Endodermal cell (in vitro differentiated cells): ENCODE results near the gene ACO2. TPM values are rescaled to one million over a fixed set of nuclear protein-coding genes. Genes with fewer than 3 reads are reported as not detected.

ENCODE experiments used
- DNase-seq: peaks from one replicate; pipeline ENCODE4 v3.0.0-alpha.2; 2017
- H3K27ac ChIP-seq: 2 replicates; pipeline ENCODE4 v1.5.1; 2013; ENCODE audit warnings: mild to moderate bottlenecking, low read depth, low read length, moderate library complexity
- H3K27me3 ChIP-seq: 2 replicates; pipeline ENCODE4 v1.6.1; 2013; ENCODE audit warnings: mild to moderate bottlenecking, low read length, moderate library complexity; ENCODE audit not compliant: insufficient read depth, control insufficient read depth, poor library complexity, severe bottlenecking
- H3K36me3 ChIP-seq: 2 replicates; pipeline ENCODE4 v1.7.0; 2013; ENCODE audit warnings: mild to moderate bottlenecking, low read length, moderate library complexity; ENCODE audit not compliant: control insufficient read depth, insufficient read depth
- H3K4me1 ChIP-seq: one replicate; pipeline ENCODE4 v1.7.0; 2013; ENCODE audit warnings: low read length; ENCODE audit not compliant: control insufficient read depth, insufficient read depth
- H3K4me3 ChIP-seq: 2 replicates; pipeline ENCODE4 v1.5.1; 2013; ENCODE audit warnings: mild to moderate bottlenecking, low read length, moderate library complexity
- H3K9ac ChIP-seq: 2 replicates; pipeline ENCODE4 v1.6.1; 2013; ENCODE audit warnings: mild to moderate bottlenecking, low read length, moderate library complexity; ENCODE audit not compliant: poor library complexity, severe bottlenecking; ENCODE audit errors: extremely low read depth
- H3K9me3 ChIP-seq: 2 replicates; pipeline ENCODE4 v1.6.1; 2013; ENCODE audit warnings: mild to moderate bottlenecking, low read length, moderate library complexity; ENCODE audit not compliant: control insufficient read depth
- H3K27ac Mint-ChIP-seq: 2 replicates; pipeline ENCODE4 v1.8.0; 2020; ENCODE audit warnings: mixed read lengths
- H3K27me3 Mint-ChIP-seq: 2 replicates; pipeline ENCODE4 v1.8.0; 2021; ENCODE audit warnings: mild to moderate bottlenecking, mixed read lengths; ENCODE audit not compliant: insufficient read depth
- H3K36me3 Mint-ChIP-seq: 2 replicates; pipeline ENCODE4 v1.8.0; 2020; ENCODE audit warnings: low read depth, mixed read lengths
- H3K4me1 Mint-ChIP-seq: 2 replicates; pipeline ENCODE4 v1.8.0; 2020; ENCODE audit warnings: mixed read lengths
- H3K4me3 Mint-ChIP-seq: 2 replicates; pipeline ENCODE4 v1.8.0; 2020; ENCODE audit warnings: mild to moderate bottlenecking, moderate library complexity, mixed read lengths
- H3K9me3 Mint-ChIP-seq: 2 replicates; pipeline ENCODE4 v1.8.0; 2020; ENCODE audit warnings: mild to moderate bottlenecking, mixed read lengths
- CTCF ChIP-seq: fragments of 200-600 bp; sonication (generic); conservative IDR thresholded peaks from 2 replicates; pipeline ENCODE4 v1.5.0; 2021; ENCODE audit warnings: antibody characterized with exemption, mild to moderate bottlenecking
- WGBS, 2 experiments: methylation state at CpG; one replicate each; pipeline versions ENCODE4 v1.1.5 to v1.1.7; 2013; ENCODE audit warnings: missing lambda C conversion rate in 2 of 2, mixed read lengths in 1 of 2; ENCODE audit not compliant: insufficient coverage in 1 of 2, insufficient read length in 1 of 2; 5-methylcytosine and 5-hydroxymethylcytosine counted together
- total RNA-seq, 2 donors: library from RNA; stranded (reverse); fragmentation: NEBNext Ultra II Directional in 1 of 2; extraction: Animal tissue kit (Norgen Biotek cat#: 25700) in 1 of 2; gene quantifications; 2 replicates in 1 of 2; 3 replicates in 1 of 2; pipeline ENCODE4 v1.2.1, GENCODE V29; 2021

Gene ACO2
- total RNA-seq, 2 donors from 2014 or later, result 69.0 to 82.3 TPM

- Mint-ChIP-seq H3K27me3 (no peaks in the 10 kb centered on the region), H3K4me1 (peaks cover 4% of the 10 kb centered on the region), H3K4me3 (no peak overlapping the region), H3K9me3 (no peaks in the 10 kb centered on the region), H3K27ac (no peak overlapping the region), H3K36me3 (peaks cover 39% of the 10 kb centered on the region)
- peaks cover 33% of the 10 kb centered on the region for H3K36me3 ChIP-seq
- 89 to 100% methylated on average over 2 to 3 of the region's 3 CpGs for WGBS, 2 experiments
- H3K4me1 ChIP-seq, result peaks cover 2% of the 10 kb centered on the region
- no peak overlapping the region for H3K4me3 ChIP-seq
- TF ChIP-seq CTCF, result no peak
- no peak overlapping the region for H3K9ac ChIP-seq
- DNase-seq, result no peak
- H3K9me3 ChIP-seq, result no peaks in the 10 kb centered on the region
- H3K27ac ChIP-seq, result no peak overlapping the region
- no peaks in the 10 kb centered on the region for H3K27me3 ChIP-seq
Observed at GRCh38 chr22:41537203-41537602, 68.3 kb downstream of the ACO2 start.

- H3K4me1 Mint-ChIP-seq, result peaks cover 15% of the 10 kb centered on the region
- Histone ChIP-seq H3K4me1 (no peaks in the 10 kb centered on the region), H3K9ac (no peak overlapping the region), H3K4me3 (no peak overlapping the region), H3K36me3 (peaks cover 23% of the 10 kb centered on the region), H3K9me3 (no peaks in the 10 kb centered on the region), H3K27ac (no peak overlapping the region), H3K27me3 (no peaks in the 10 kb centered on the region)
- TF ChIP-seq CTCF, result no peak
- no peaks in the 10 kb centered on the region for H3K27me3 Mint-ChIP-seq
- 89 to 95% methylated on average over 8 of the region's 8 CpGs for WGBS, 2 experiments
- H3K27ac Mint-ChIP-seq, result no peak overlapping the region
- peaks cover 37% of the 10 kb centered on the region for H3K36me3 Mint-ChIP-seq
- DNase-seq, result no peak
- H3K9me3 Mint-ChIP-seq, result no peaks in the 10 kb centered on the region
- no peak overlapping the region for H3K4me3 Mint-ChIP-seq
Observed at GRCh38 chr22:41538583-41538982, 69.7 kb downstream of the ACO2 start.

GRCh38 chr22:41539146-41540005 is 70.5 kb downstream of the ACO2 start:
- H3K9me3 ChIP-seq, result no peaks in the 10 kb centered on the region
- H3K27me3 Mint-ChIP-seq, result no peaks in the 10 kb centered on the region
- H3K27me3 ChIP-seq, result no peaks in the 10 kb centered on the region
- peaks cover 17% of the 10 kb centered on the region for H3K4me1 Mint-ChIP-seq
- no peak for DNase-seq
- no peak overlapping the region for H3K4me3 Mint-ChIP-seq
- peaks cover 19% of the 10 kb centered on the region for H3K36me3 ChIP-seq
- no peak overlapping the region for H3K27ac Mint-ChIP-seq
- H3K4me3 ChIP-seq, result no peak overlapping the region
- H3K4me1 ChIP-seq, result no peaks in the 10 kb centered on the region
- no peak for TF ChIP-seq CTCF
- WGBS, 2 experiments, result 93 to 96% methylated on average over 10 to 13 of the region's 13 CpGs
- H3K9ac ChIP-seq, result no peak overlapping the region
- no peak overlapping the region for H3K27ac ChIP-seq
- peaks cover 33% of the 10 kb centered on the region for H3K36me3 Mint-ChIP-seq
- H3K9me3 Mint-ChIP-seq, result no peaks in the 10 kb centered on the region
